Right kidney (tissue), 1 donor: ENCODE measurements around the gene CARMIL1.
"Not testable (repeated sequence)": the region's sequence is repeated elsewhere in the genome, so short reads cannot be mapped to it uniquely, and the experiment has no call there.

ENCODE experiments used
- DNase-seq: peaks from one replicate; pipeline ENCODE4 v3.0.0-alpha.2; 2016

The CARMIL1 gene

DNA sequence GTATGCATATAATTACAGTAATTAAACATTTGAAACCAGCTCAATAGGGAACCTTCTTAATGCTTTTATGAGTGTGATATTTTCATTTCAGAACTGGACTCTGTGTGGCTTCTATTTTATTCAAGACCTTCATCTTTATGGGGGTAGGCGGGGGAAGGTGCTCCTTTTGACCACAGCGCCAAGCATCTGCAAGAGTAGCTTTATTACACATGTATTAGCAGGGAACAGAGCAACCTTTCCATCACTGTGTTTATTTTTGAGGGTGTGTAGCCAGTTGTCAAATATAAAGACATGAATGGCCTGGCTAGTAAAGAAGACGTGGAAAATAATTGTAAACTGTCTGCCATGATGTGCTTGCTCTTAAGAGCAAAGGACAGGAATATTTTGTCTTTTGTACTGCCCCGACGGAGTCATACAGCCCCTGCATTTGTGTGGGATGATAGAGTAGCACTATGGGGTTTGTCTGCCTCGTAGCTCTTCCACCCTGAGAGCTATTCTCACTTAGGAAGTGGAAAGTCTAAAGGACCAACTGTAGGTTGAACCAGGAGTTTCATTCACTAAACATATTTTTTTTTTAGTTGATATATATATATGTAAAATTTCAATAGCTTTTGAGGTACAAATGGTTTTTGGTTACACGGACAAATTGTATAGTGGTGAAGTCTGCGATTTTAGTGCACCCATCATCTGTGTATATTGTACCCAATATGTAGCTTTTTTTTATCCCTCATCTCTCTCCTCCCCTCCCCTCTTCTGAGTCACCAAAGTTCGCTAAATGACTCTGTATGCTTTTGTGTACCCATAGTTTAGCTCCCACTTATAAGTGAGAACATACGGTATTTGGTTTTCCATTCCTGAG is 91.2 kb downstream of the CARMIL1 start:
- DNase-seq = no peak

DNA sequence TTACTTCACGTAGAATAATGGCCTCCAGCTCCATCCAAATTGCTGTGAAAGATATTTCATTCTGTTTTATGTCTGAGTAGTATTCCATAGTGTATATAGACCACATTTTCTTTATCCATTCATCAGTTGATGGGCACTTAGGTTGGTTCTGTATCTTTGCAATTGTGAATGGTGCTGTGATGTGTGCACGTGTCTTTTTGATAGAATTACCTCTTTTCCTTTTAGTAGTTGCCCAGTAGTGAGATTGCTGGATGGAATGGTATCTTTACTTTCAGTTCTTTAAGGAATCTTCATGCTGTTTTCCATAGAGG is 91.8 kb downstream of the CARMIL1 start:
- DNase-seq = no peak

DNA sequence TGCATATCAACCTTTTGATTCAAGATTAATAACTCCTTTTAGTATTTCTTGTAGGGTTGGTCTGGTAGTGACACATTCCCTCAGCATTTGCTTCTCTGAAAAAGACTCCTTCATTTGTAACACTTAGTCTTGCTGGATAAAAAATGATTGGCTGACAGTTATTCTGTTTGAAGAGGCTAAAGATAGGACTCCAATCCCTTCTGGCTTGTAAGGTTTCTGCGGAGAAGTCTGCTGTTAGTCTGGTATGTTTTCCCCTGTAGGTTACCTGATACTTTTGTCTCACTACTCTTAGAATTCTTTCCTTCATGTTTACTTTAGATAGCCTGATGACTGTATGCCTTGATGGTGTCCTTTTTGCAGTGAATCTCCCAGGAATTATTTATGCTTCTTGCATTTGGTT is 96.0 kb downstream of the CARMIL1 start:
- no peak for DNase-seq

DNA sequence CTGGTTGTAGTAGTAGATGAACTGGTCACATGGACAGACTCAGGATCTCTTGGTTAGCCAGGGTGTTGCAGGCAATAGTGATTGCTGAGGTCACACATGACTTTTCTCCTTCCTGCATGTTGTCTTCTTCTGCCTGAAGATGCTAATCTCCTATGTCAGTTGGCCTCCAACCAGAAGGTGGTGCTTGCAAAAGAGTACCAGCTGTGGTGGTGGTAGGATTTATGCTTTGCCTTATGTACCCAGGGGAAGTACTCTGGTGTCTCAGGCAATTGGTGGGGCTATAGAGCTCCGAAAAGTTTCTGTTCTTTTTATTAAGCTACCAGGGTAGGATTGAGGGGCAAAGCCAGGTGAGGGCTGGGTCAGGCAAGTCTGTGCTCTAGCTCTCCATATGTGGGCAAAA is 98.5 kb downstream of the CARMIL1 start:
- DNase-seq = no peak

DNA sequence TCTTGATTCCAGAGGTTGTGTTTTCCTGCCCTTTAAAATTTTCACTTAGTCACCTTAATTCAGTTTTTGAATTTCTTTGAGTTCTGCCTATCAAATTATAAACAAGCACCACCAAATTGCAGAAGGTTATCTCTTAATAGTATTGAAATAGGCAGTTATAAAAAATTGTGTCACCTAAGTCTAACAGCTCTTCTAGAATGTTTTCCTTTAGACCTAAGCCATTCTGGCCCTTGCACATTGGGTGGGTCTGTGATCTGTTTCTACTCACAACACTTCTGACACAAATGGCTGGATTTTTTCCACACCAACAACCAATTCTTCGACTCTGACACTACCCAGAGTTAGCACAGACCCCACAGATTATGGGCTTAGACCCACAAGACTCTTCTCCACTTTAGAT is 101.9 kb downstream of the CARMIL1 start:
- no peak for DNase-seq

DNA sequence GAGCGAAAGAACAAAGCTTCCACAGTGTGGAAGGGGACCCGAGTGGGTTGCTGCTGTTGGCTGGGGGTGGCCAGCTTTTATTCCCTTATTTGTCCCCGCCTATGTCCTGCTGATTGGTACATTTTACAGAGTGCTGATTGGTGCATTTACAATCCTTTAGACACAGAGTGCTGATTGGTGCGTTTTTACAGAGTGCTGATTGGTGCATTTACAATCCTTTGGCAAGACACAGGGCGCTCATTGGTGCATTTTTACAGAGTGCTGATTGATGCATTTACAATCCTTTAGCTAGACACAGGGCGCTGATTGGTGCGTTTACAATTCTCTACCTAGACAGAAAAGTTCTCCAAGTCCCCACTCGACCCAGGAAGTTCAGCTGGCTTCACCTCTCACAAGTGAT is 103.3 kb downstream of the CARMIL1 start:
- not testable (repeated sequence) for DNase-seq

DNA sequence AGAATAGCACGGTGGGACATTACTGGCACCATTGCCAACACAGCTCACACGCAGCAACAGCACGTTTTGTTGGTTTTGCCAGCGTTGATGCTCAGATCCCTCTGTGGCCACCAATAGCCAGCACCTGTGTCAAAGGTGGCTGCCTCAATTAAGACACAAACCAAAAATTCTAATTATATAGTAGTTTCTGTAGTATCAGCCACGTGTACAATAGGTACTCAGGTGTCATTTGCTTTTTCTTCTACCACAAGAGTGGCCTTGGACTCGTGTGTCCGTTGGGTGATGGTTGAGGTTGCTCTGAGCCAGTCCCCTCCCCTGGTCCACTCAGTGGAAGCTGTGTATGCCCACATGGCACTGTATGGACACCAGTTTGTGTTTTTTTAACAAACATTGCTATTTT is 105.1 kb downstream of the CARMIL1 start:
- no peak for DNase-seq

DNA sequence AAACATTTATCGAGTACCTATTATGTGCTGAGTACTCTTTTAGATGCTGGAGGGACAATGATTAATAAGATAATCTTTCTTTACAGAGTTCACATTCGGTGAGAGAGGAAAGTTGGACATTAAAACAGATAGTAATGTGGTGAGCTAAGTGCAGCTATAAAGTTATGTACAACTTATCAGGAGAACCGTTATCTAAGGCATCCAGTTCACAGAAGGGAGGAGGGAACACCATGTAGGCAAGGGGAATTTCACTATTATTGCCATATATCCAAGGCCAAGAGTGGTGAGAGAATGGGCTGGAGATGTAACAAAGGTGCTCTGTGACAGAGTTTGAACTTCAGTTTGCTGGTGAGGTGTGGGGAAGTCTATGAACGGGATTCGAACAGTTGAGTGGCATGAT is 105.8 kb downstream of the CARMIL1 start:
- no peak for DNase-seq

DNA sequence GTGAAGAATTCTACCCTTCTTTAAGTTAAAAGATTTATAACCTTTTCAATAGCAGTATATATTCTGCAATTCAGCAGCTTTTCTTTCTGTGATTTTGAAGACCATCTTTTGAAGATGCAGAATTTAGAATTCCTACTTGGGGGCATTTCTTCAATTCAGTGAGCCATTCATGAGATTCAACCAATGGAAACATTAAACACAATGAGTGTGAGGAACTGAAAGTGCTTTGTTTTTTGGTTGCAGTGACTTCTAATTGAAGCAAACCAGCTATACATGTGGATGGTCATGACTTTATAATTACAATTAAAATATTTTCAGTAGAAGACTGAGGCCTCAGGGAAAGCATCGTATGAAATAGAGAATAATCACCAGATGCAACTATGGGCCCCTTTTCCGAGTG is 108.3 kb downstream of the CARMIL1 start:
- no peak for DNase-seq

DNA sequence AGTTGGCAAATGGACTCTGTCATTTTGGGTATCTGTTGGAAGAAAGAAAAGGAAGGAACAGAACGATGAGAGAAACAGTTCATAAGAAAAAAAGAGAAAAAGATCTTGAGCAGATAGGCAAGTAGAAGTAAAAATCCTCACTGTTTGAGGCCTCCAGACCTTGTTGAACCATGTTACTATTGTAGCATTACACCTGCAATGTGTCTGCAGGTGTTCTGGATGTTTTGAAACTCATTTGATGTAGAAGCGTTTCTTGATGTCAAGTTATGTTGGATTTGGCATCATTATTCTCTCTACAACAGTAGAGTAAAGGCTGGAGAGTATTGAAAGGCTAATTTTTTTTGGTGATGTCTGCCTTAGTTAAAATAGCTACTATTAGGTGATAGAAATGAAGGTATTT is 108.7 kb downstream of the CARMIL1 start:
- no peak for DNase-seq

DNA sequence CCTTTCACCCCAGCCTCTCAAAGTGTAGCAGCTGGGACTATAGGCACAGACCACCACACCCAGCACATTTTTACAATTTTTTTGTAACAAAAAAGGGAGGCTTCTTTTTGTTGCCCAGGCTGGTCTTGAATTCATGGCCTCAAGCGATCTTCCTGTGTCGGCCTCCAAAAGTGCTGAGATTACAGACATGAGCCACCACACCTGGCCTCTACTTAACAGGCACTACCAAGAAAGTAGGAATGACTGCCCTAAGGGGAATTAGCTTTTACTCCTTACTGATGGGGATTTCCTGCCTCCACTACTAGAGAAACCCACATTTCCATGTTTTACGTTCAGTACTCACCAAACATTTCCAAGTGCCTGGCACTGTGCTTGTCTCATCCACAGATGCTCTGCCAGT is 109.6 kb downstream of the CARMIL1 start:
- DNase-seq = no peak

DNA sequence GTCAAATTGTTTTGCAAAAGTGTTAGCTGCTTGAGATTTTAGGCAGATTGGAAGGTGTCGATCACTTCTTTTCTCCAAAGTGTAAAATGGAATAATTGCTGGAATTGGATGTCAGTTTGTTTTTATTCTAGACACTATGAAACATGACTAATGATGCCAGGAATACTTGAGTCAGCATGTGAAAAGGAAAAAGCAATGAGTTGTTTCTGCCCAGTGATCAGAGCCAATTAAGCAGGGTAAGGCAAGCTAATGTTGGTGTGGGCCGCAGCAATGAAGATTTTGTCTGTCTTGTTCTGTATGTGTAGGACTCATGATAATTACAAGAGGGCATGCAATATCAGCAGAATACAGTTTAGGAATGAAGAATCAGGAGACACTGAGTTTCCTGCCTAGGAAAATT is 110.3 kb downstream of the CARMIL1 start:
- DNase-seq = no peak

DNA sequence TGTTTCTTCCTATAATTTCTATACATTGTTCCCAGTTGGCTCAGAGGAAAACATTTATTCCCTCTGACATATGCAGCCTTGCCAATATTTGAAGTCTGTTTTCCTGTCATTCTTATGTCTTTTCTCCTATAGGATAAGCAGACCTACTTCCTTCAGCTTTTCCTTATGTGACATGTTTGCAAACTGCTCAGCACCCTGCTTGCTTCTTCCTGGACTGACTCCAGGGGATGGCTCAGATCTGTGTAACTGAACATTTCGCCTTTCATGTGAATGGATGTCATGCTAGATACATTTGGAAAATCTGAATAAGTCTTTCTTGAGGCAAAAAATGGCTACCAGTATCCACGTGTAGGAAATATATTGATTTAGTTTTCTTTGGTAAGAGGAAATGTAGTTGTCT is 113.2 kb downstream of the CARMIL1 start:
- DNase-seq = no peak

DNA sequence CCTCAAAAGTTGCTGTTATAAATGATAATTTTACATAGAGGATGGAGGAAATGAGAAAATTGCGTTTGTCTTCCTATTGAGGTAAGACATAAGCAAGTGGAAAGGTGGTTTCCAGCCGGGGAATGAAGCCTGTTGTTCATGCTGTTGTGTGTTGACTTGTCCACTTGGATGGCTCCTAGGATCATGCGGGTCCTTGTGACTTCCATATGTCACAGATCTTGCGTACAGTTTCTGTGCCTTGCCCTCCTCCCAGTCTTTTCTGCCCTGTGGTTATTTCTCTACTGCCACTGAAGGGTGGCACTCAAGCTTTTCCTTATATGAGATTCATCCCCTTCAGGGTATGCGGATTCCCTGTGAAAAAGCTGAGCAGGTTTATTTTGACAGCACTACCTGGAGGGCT is 116.6 kb downstream of the CARMIL1 start:
- no peak for DNase-seq

DNA sequence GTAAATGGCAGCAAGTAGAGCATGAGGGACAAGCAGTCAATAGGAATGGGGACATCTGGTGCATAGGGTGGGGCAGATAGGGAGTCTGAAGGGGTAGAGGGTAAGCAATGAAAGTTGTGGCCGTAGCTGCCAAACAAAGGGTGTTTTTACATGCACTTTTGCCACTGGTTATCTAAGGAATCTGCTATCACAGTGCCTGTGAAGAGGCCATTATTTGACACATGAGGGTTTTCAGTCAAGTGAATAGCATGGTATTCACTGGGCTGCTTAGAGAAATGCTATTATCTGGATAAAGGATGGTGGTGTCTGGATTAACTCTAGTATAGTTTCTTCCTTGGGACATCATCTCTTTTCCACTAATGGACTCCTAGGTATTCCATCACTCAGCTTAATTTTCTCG is 118.2 kb downstream of the CARMIL1 start:
- no peak for DNase-seq

DNA sequence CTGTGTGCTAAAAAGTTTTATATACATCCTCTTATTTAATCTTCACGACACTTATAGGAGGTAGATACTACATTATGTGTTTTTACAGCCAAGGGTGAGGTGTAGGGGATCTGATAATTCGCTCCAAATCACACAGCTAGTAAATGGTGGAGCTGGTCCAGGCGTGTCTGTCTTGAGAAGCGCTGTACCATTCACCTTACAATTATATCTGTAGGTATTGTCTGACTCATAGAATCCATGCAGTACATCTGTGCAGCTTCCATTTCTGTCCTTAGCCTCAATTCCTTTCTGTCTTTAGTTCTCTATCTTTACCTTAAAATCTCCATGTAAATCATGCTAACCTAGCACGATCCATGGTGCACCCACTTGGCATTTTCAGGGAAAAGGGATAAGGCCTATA is 120.7 kb downstream of the CARMIL1 start:
- no peak for DNase-seq

DNA sequence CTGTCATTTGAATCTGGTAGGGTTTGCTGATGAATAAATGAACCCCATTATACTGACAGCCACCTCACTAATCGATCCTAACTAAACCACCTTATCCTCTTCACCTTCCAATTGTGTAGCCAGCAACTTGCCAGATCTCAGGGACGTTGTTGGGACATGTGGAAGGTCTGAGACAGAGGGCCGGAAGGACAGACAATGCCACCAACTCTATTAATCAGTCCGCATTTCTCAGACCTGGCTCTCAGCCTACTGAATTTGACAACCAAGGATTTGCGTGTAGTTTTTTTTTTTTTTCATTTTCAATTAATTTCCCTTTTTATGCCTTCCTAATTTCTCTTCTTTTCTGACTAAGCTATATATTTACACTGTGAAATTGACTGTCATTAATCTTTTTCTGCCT is 122.5 kb downstream of the CARMIL1 start:
- no peak for DNase-seq

DNA sequence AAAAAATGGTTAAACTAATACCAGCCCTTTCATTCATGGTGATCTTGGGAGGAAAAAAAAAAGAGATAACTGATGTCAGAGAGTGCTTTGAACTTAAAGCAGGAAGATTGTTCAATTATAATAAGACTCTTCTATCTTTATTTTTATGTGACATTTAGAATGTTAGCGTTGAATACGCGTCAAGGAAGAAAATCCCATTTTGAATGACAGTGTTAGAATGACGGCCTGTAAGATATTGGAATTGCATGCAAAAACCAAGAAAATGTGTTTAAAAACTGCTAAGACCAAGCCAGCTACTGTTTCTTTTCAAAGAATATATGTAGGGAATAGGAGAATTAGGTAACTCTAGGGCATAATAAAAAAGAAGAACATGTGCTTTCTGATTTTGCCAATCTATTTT is 123.0 kb downstream of the CARMIL1 start:
- DNase-seq = no peak

DNA sequence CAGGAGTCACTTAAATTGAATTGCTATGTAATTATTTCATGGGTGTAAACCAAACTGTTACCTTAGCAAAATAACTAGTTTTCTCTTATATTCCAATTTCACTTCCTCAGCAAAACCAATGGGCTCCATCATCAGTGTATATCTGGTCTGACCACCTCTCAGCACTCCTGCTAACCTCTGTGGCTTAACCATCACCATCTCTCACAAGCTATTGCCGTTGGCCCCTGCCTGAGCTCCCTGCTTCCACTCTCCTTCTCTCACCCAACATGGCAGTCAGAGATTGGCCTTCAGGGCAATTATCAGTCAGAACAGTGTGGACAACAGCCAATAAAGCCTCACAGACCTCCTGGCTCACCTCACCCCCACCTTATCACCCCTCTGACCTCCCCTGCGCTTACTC is 124.0 kb downstream of the CARMIL1 start:
- no peak for DNase-seq

DNA sequence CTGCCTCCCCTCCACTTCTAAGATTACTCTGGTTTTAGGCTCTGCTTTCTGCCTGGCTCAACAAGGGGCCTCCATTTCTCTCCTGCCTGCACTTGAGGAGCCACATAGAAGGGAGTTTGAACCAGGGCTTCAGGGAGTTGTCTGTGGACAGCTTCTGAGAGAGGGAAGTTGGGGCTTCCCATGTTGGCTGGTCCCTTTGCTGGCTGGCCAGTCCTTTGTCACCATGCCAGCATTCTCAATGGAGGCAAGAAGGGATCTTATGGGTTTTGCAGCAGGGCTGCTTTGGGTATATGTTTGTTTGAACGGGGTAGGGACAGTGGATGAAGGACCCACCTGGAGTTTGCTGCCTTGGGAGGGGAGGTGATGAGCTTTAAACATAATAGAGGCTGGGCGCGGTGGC is 124.9 kb downstream of the CARMIL1 start:
- DNase-seq = no peak

DNA sequence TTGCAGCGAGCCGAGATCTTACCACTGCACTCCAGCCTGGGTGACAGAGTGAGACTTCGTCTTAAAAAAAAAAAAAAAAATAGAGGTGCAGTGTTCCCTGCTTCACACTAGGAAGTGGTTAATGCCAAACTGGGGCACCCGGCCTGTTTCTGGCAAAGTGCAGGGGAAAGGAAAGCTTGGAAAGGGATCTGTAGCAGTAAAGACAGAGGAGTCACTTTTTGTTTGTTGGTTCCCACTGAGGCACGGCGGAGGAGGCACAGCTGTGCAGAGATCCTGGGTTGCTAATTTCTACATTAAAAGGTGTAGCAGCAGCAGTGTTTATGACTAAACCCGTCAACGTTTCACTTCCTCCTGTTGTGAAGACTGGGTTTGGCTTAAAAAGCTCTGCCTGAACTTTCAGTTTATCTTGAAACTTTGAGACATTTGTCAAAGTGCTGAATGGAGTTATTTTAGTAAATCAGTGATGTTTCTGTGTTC is 125.6 kb downstream of the CARMIL1 start:
- DNase-seq = no peak

DNA sequence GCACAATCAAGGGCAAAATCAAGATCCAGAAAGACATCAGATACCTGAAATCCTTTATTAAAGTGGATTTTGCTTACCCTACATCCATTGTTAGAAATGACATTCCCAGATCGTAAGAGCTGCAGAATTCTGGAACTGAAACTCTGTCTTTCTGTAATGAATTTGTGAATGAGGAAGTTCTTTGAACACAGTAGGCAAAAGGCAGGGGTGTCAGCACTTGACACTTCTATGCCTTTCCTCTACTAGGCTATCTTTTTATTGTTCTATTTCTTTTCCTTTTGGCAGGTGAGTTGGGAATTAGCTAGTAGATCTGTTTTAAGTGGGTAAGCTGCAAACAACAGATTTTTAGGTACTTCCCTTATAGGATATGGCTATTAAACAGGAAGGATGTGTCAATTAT is 126.3 kb downstream of the CARMIL1 start:
- DNase-seq = no peak

DNA sequence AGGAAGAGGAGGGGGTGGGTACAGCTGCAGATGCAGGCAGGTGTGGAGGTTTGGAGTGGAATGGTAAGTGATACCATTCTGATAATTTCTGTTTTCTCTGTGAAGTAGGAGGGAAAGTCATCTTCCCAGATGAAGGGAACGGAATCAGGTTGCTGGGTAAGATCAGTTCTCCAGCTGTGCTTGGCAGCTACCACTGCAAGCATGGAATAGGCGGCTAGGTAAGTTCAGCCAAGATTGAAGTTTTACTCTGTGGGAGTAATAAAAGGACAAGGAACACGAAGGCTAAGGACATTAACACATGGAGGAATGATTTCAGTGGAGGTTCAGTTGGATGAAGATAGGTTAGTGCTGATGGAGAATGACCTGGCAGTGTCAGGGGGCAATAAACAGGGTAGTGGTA is 128.3 kb downstream of the CARMIL1 start:
- no peak for DNase-seq

DNA sequence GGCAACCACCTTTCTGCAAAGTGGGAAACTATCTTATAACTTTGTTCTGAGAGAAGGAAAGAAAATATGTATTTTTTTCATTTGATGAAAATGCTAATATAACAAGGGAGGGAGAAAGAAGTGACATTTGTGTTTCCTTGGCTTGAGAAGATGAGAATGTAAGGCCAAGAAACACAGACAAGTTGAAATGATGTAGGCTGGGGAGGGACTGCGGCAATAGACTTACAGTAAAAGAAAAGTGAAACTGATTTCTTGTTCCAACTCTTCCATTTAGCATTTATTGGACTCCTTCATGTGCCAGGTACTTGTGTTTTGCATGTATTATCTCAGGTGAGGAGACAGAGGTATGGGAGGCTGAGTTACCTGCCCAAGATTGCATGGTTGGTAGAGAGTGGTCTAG is 130.9 kb downstream of the CARMIL1 start:
- DNase-seq = no peak
